SK-N-SH treated with all-trans-retinoic acid at 6 μM for 48 hours (cell line): ENCODE results near the gene C20orf202.

Experiments used
- ARNTL ChIP-seq: fragments of 450-650 bp; formaldehyde crosslinking; IDR thresholded peaks from 2 replicates; pipeline ENCODE4 v1.5.0; 2020; ENCODE audit warnings: low read depth, mild to moderate bottlenecking, moderate library complexity, borderline replicate concordance
- BACH2 ChIP-seq: fragments of 250-450 bp; sonication (Bioruptor Pico); IDR thresholded peaks from 2 replicates; pipeline ENCODE4 v1.9.0; 2021; ENCODE audit warnings: mild to moderate bottlenecking, borderline replicate concordance
- CSDC2 ChIP-seq: fragments of 250-450 bp; sonication (Bioruptor Pico); IDR thresholded peaks from 2 replicates; pipeline ENCODE4 v1.5.0; 2020; ENCODE audit warnings: mild to moderate bottlenecking, moderate library complexity
- ESRRG ChIP-seq: fragments of 250-450 bp; sonication (Bioruptor Pico); IDR thresholded peaks from 2 replicates; pipeline ENCODE4 v1.6.1; 2021; ENCODE audit warnings: mild to moderate bottlenecking
- GLIS3 ChIP-seq: fragments of 250-450 bp; sonication (Bioruptor Pico); IDR thresholded peaks from 2 replicates; pipeline ENCODE4 v1.5.0; 2020; ENCODE audit warnings: mild to moderate bottlenecking, moderate library complexity
- PPARA ChIP-seq: fragments of 250-450 bp; sonication (Bioruptor Pico); IDR thresholded peaks from 2 replicates; pipeline ENCODE4 v1.5.0; 2020; ENCODE audit warnings: mild to moderate bottlenecking, borderline replicate concordance
- RARB ChIP-seq: fragments of 250-450 bp; sonication (Bioruptor Pico); IDR thresholded peaks from 2 replicates; pipeline ENCODE4 v1.8.0; 2021; ENCODE audit warnings: mild to moderate bottlenecking, moderate library complexity
- TCF4 ChIP-seq: fragments of 250-450 bp; sonication (Bioruptor Pico); IDR thresholded peaks from 2 replicates; pipeline ENCODE4 v1.8.0; 2021; ENCODE audit warnings: mild to moderate bottlenecking, moderate library complexity, borderline replicate concordance
- TSHZ2 ChIP-seq: fragments of 250-450 bp; sonication (Bioruptor Pico); IDR thresholded peaks from 2 replicates; pipeline ENCODE4 v1.5.0; 2020; ENCODE audit warnings: mild to moderate bottlenecking, moderate library complexity
- ZC3H10 ChIP-seq: fragments of 250-450 bp; sonication (Bioruptor Pico); IDR thresholded peaks from 2 replicates; pipeline ENCODE4 v1.5.1; 2021; ENCODE audit warnings: mild to moderate bottlenecking, moderate library complexity
- ZFP3 ChIP-seq: fragments of 250-450 bp; sonication (Bioruptor Pico); IDR thresholded peaks from 2 replicates; pipeline ENCODE4 v1.5.0; 2020; ENCODE audit warnings: mild to moderate bottlenecking, moderate library complexity
- ZNF70 ChIP-seq: fragments of 450-650 bp; formaldehyde crosslinking; IDR thresholded peaks from 2 replicates; pipeline ENCODE4 v1.5.0; 2020; ENCODE audit warnings: mild to moderate bottlenecking, moderate library complexity

GRCh38 chr20:1190847-1191246 is 12.4 kb upstream of the C20orf202 start:
- TF ChIP-seq TCF4 (no peak), GLIS3 (no peak), BACH2 (no peak), ESRRG (no peak), PPARA (CRISPR knock-in tag) (no peak), TSHZ2 (CRISPR knock-in tag) (no peak), CSDC2 (CRISPR knock-in tag) (no peak), ZFP3 (CRISPR knock-in tag) (no peak), ZNF70 (CRISPR knock-in tag) (no peak), ZC3H10 (CRISPR knock-in tag) (no peak), ARNTL (CRISPR knock-in tag) (no peak), RARB (CRISPR knock-in tag) (no peak)
